ENCODE measurements around the gene CAMK2N2.

The CAMK2N2 gene

DNA sequence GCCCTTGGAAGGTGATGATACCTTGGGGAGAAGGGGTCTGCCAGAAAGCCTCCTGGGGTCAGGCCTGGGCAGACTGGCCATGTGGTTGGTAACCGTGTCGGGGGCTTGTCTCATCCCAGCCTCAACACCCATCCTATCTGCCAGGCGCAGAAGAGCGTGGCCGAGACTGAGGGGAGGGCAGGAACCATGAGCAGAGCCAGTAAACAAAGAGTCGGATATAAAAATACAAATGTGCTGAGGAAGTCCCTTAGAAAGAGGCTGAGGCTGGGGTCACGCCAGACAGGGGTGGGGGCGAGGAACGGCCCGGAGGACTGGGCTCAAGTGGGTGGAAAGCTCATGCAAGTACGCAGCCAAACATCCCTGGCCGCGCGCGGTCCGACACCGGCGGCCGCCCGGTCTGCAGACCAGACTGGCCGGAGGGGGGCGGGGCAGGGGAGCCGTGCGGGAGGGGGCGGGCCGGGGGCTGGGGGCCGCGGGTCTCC, 1.9 kb downstream of the CAMK2N2 start:
- H3K27ac Mint-ChIP-seq: no peak overlapping the region

DNA sequence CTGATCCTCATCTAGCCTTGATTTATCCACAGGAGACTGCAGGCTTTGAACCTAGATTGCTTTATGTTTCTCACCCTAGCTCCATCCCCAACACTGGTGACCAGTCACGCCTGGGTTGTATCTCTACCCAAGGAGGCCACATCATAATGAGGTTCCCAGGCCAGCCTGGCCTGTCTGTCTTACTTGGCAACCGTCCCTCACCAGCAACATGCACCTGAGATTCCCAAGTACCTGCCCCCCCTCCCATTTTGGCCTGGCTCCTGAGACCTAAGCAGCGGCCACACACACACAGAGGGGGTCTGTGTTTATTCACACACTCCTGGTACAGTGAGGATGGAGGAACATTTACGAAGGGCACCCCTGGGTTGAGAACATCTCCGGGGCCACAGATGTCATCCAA, 2.4 kb downstream of the CAMK2N2 start:
- Mint-ChIP-seq H3K9me3 (no peaks in the 10 kb centered on the region), H3K4me1 (ENCODE audit: low read depth) (peaks cover 21% of the 10 kb centered on the region), H3K27me3 (ENCODE audit: low read depth) (peaks cover 37% of the 10 kb centered on the region), H3K36me3 (ENCODE audit: low read depth) (peaks cover 5% of the 10 kb centered on the region), H3K4me3 (peak overlapping the region; percentile 25), H3K27ac (no peak overlapping the region)

More for the DNA sequence above, 1.9 kb downstream of the CAMK2N2 start:
- Mint-ChIP-seq H3K36me3 (ENCODE audit: low read depth) (peaks cover 5% of the 10 kb centered on the region), H3K27me3 (ENCODE audit: low read depth) (peaks cover 37% of the 10 kb centered on the region), H3K4me1 (ENCODE audit: low read depth) (peaks cover 21% of the 10 kb centered on the region), H3K4me3 (peak overlapping the region; percentile 29), H3K9me3 (no peaks in the 10 kb centered on the region)

DNA sequence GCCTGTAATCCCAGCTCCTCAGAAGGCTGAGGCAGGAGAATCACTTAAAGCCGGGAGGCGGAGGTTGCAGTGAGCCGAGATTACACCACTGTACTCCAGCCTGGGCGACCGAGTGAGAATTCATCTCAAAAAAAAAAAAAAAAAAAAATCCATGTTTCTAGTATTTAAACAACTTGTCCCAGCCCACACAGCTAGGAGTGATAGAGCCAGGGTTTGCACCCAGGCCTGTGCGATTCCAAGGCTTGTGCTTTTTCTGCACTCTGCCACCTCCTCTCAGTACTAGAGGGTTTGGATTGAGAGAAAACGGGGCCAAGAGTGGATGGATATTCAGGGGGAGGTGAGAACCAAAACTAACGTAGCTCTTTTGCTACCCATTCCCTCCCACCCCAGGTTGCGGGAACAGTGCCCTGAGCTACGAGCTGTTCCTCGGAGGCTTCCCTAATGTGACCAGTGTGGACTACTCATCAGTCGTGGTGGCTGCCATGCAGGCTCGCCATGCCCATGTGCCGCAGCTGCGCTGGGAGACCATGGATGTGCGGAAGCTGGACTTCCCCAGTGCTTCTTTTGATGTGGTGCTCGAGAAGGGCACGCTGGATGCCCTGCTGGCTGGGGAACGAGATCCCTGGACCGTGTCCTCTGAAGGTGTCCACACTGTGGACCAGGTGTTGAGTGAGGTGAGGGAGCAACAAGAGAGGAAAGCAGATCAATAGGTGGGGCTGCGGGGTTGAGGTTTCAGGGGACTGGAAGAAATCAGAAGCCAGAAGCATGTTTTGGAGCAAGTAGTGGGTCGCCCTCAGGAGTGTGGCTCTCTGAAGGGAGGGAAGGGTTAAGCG, 4.1 kb downstream of the CAMK2N2 start:
- peaks cover 5% of the 10 kb centered on the region for H3K36me3 Mint-ChIP-seq (ENCODE audit: low read depth)
- no peak overlapping the region for H3K4me3 Mint-ChIP-seq

DNA sequence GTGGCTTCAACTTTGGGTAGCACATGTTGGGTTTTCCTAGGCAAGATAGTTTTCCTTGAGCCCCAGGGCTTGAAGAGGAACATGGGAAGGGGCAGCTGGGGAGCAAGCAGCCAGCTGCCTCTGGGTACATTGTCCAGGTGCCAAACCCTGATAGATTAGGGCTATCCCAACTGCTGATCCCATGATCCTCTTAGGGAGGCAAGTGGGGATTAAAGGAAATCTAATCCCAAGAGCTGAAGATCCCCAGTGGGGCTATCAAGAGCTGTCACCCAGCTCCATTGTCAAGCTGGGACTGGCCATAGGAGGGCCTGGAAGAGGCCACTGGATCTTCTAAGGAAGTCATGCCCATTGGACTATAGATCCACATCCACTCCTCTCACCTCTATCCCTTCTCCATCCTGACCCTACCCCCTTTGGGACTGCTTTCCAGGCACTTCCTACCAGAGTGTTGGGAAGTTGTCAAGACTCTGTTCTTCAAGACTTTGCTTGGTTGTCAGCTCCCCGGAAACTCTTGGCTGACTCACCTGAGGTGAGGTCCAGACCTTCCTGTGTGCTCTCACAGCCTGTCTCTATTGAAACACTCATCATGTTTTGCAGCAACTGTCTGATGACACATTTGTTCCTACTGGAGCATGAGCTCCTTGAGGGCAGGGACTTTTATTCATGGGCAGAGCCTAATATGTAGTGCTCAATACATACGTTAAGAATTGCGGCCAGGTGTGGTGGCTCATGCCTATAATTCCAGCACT, 5.9 kb downstream of the CAMK2N2 start:
- Mint-ChIP-seq H3K4me1 (ENCODE audit: low read depth) (peaks cover 8% of the 10 kb centered on the region), H3K4me3 (no peak overlapping the region)

More for the DNA sequence above, 4.1 kb downstream of the CAMK2N2 start:
- Mint-ChIP-seq H3K9me3 (no peaks in the 10 kb centered on the region), H3K27ac (no peak overlapping the region), H3K4me1 (ENCODE audit: low read depth) (peaks cover 17% of the 10 kb centered on the region), H3K27me3 (ENCODE audit: low read depth) (peaks cover 26% of the 10 kb centered on the region)

GRCh38 chr3:184250167-184250828, 11.1 kb downstream of the CAMK2N2 start:
- Mint-ChIP-seq H3K4me1 (ENCODE audit: low read depth) (peaks cover 16% of the 10 kb centered on the region), H3K27me3 (ENCODE audit: low read depth) (no peaks in the 10 kb centered on the region), H3K9me3 (no peaks in the 10 kb centered on the region), H3K36me3 (ENCODE audit: low read depth) (no peaks in the 10 kb centered on the region), H3K27ac (peak overlapping the region; percentile 93), H3K4me3 (peak overlapping the region; percentile 90)

More for the DNA sequence above, 5.9 kb downstream of the CAMK2N2 start:
- no peaks in the 10 kb centered on the region for H3K9me3 Mint-ChIP-seq
- peaks cover 3% of the 10 kb centered on the region for H3K36me3 Mint-ChIP-seq (ENCODE audit: low read depth)
- H3K27me3 Mint-ChIP-seq (ENCODE audit: low read depth): peaks cover 16% of the 10 kb centered on the region
- no peak overlapping the region for H3K27ac Mint-ChIP-seq

GRCh38 chr3:184249412-184250166, 11.8 kb downstream of the CAMK2N2 start, which contains the start of gene EEF1AKMT4:
Gene EEF1AKMT4, plus strand, starts transcription at chr3:184249672. Its CDS starts 23 bp downstream, at chr3:184249695.
- peak within 1 kb of the TSS; percentile 90 for H3K4me3 Mint-ChIP-seq
- H3K36me3 Mint-ChIP-seq (ENCODE audit: low read depth): peaks cover 5% of the 10 kb centered on the region
- H3K27ac Mint-ChIP-seq: peak within 1 kb of the TSS; percentile 93
- H3K4me1 Mint-ChIP-seq (ENCODE audit: low read depth): peaks cover 14% of the 10 kb centered on the region
- H3K9me3 Mint-ChIP-seq: no peaks in the 10 kb centered on the region
- H3K27me3 Mint-ChIP-seq (ENCODE audit: low read depth): no peaks in the 10 kb centered on the region

- H3K9me3 Mint-ChIP-seq: no peaks in the 10 kb centered on the region
- peak within 1 kb of the TSS; percentile 90 for H3K4me3 Mint-ChIP-seq
- peak within 1 kb of the TSS; percentile 93 for H3K27ac Mint-ChIP-seq
- H3K36me3 Mint-ChIP-seq (ENCODE audit: low read depth): peaks cover 10% of the 10 kb centered on the region
- no peaks in the 10 kb centered on the region for H3K27me3 Mint-ChIP-seq (ENCODE audit: low read depth)
- peaks cover 14% of the 10 kb centered on the region for H3K4me1 Mint-ChIP-seq (ENCODE audit: low read depth)
Measured at GRCh38 chr3:184248454-184249411, 12.6 kb downstream of the CAMK2N2 start, which contains the start of gene ALG3. Gene ALG3, minus strand, starts transcription at chr3:184248962. Its CDS starts 22 bp downstream, at chr3:184248940.

GRCh38 chr3:184242297-184242685, 19.1 kb downstream of the CAMK2N2 start:
- no peak overlapping the region for H3K27ac Mint-ChIP-seq
- peaks cover 4% of the 10 kb centered on the region for H3K4me1 Mint-ChIP-seq (ENCODE audit: low read depth)
- H3K9me3 Mint-ChIP-seq: no peaks in the 10 kb centered on the region
- no peak overlapping the region for H3K4me3 Mint-ChIP-seq
- H3K36me3 Mint-ChIP-seq (ENCODE audit: low read depth): peaks cover 18% of the 10 kb centered on the region
- H3K27me3 Mint-ChIP-seq (ENCODE audit: low read depth): no peaks in the 10 kb centered on the region

GRCh38 chr3:184241447-184242296, 19.7 kb downstream of the CAMK2N2 start:
- Mint-ChIP-seq H3K36me3 (ENCODE audit: low read depth) (peaks cover 18% of the 10 kb centered on the region), H3K4me3 (no peak overlapping the region), H3K4me1 (ENCODE audit: low read depth) (peaks cover 4% of the 10 kb centered on the region), H3K27me3 (ENCODE audit: low read depth) (no peaks in the 10 kb centered on the region), H3K27ac (no peak overlapping the region), H3K9me3 (no peaks in the 10 kb centered on the region)

DNA sequence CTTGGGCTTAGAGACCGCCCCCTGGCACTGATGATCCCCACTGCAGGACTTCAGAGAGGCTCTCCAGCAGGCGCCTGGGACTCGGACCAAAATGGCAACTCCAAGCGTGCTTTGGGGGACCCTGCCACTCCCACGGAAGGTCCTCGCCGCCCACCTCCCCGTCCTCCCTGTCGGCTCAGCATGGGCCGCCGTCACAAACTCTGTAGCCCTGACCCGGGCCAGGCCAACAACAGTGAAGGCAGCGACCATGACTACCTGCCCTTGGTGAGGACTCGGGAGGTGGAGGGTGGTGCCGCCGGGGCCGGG, 20.3 kb downstream of the CAMK2N2 start:
- no peak overlapping the region for H3K4me3 Mint-ChIP-seq
- no peaks in the 10 kb centered on the region for H3K27me3 Mint-ChIP-seq (ENCODE audit: low read depth)
- peaks cover 3% of the 10 kb centered on the region for H3K4me1 Mint-ChIP-seq (ENCODE audit: low read depth)
- H3K36me3 Mint-ChIP-seq (ENCODE audit: low read depth): peaks cover 18% of the 10 kb centered on the region
- H3K9me3 Mint-ChIP-seq: no peaks in the 10 kb centered on the region
- H3K27ac Mint-ChIP-seq: no peak overlapping the region

DNA sequence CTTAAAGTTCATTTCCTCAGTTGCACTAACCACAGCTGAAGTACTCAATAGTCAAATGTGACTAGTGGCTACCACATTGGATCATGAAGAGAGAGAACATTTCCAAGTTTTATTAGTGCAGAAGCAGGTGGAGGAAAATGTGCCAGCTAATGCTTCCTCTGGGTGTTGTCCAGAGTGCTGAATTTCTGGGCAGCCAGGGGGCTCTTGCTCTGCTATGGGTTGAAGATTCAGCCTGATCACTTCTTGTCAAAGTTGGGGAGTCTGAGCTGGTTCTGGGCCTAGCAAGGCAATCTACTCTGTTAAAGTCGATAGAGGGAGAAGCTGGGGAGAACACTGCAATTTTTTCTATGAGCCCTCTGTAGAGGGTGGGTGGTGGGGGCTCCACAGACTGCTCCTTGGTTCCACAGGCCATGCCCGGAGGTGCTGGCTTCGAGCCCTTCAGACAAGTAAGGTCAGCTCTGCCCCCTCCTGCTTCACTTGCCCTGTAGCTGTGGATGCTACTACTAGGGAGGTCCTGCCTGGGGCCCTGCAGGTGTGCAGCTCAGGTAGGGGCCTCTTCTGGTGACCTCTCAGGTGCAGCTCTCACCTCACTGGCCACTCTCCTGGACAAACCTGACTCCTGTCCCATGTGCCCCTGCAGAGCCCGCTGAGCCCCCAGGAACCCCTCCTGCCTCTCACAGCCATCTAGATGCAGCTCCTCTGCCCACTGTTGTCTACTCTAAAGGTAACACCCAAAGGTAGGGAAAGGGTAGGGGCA, 20.8 kb downstream of the CAMK2N2 start:
- H3K9me3 Mint-ChIP-seq: no peaks in the 10 kb centered on the region
- no peaks in the 10 kb centered on the region for H3K27me3 Mint-ChIP-seq (ENCODE audit: low read depth)
- no peak overlapping the region for H3K27ac Mint-ChIP-seq
- H3K36me3 Mint-ChIP-seq (ENCODE audit: low read depth): peaks cover 18% of the 10 kb centered on the region
- H3K4me1 Mint-ChIP-seq (ENCODE audit: low read depth): no peaks in the 10 kb centered on the region
- no peak overlapping the region for H3K4me3 Mint-ChIP-seq

- H3K4me1 Mint-ChIP-seq (ENCODE audit: low read depth): no peaks in the 10 kb centered on the region
- H3K4me3 Mint-ChIP-seq: no peak overlapping the region
- no peak overlapping the region for H3K27ac Mint-ChIP-seq
- no peaks in the 10 kb centered on the region for H3K9me3 Mint-ChIP-seq
- no peaks in the 10 kb centered on the region for H3K27me3 Mint-ChIP-seq (ENCODE audit: low read depth)
- peaks cover 14% of the 10 kb centered on the region for H3K36me3 Mint-ChIP-seq (ENCODE audit: low read depth)
Measured at GRCh38 chr3:184239708-184240107, 21.6 kb downstream of the CAMK2N2 start.

All from T-helper 1 cell treated with Interleukin-12 subunit alpha and Interleukin-12 subunit beta and Interleukin-4 antibody, amounts not matched to agents 30 μg/mL and 1 μg/mL, for 36 hours (primary cell).